GM10847 (cell line): Measurements from ENCODE around the gene RSPH3.

Source experiments
- POLR2A ChIP-seq: IDR thresholded peaks from 2 replicates; pipeline ENCODE4 v1.6.1; 2011; ENCODE audit not compliant: insufficient read length; ENCODE audit errors: extremely low read depth

RSPH3 gene

GRCh38 chr6:158924499-158925455 lies 75.2 kb downstream of the RSPH3 start:
- no peak for TF ChIP-seq POLR2A

DNA sequence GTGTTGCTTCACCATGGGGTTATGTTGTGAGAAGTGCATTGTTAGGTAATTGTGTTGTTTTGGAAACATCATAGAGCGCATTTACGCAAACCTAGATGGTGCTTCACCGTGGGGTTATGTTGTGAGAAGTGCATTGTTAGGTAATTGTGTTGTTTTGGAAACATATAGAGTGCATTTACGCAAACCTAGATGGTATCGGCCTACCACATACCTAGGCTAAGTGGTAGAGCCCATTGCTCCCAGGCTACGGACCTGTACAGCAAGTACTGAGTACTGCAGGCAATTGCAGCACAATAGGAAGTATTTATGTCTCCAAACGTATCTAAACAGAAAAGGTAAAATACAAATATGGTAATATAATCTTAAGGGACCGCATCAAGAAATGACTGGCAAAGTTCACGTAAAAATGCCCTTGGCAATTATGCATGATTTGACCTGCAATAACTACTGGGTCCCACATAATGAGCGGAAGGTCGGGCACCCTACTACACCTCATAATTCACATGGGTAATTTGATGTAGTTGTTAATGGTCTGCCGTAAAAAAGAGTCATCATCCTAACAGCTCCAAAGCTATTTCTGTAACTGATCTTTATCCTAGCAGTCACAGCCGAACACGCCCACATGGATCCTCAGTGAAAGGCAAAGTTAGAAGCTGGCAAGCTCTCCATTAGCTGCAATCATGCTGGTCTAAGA lies 76.0 kb downstream of the RSPH3 start:
- TF ChIP-seq POLR2A, result no peak
